ENCODE data around the gene CACNA2D3. TPM values are rescaled to one million over a fixed set of nuclear protein-coding genes. Genes with fewer than 3 reads are reported as not detected.

CACNA2D3 gene
- total and polyA plus RNA-seq, 4 donors, result 0.06 to 0.37 (median 0.08) TPM; not detected in 1

- no peak for DNase-seq (ENCODE audit: low spot score)
- Histone ChIP-seq H3K27me3 (ENCODE audit: control insufficient read depth in 4 of 4, insufficient read depth in 4 of 4, low read length in 3 of 4) (peaks cover 0 to 13% (median 0%) of the 10 kb centered on the region in 4 donors), H3K9ac (ENCODE audit: low read depth in 1 of 2, low read length in 2 of 2) (no peak overlapping the region), H3K27ac (ENCODE audit: low read depth in 1 of 2, low read length in 2 of 2) (no peak overlapping the region), H3K9me3 (ENCODE audit: control insufficient read depth in 4 of 4, low read length in 3 of 4) (no peaks in the 10 kb centered on the region), H3K4me1 (ENCODE audit: control insufficient read depth in 4 of 4, insufficient read depth in 4 of 4, low read length in 3 of 4) (no peaks in the 10 kb centered on the region), H3K36me3 (ENCODE audit: control insufficient read depth in 4 of 4, insufficient read depth in 3 of 4, low read depth in 1 of 4, low read length in 3 of 4) (no peaks in the 10 kb centered on the region), H3K4me3 (ENCODE audit: low read depth in 1 of 3, low read length in 3 of 3) (no peak overlapping the region)
- 70% methylated on average over 2 of the region's 2 CpGs for WGBS
- TF ChIP-seq FOXA1 (IDR thresholded peaks at IDR 0.05), result no peak
- no peak for TF ChIP-seq GABPA (IDR thresholded peaks at IDR 0.05 in 1 of 2, conservative IDR thresholded peaks at IDR 0.05 in 1 of 2)
- TF ChIP-seq JUND (IDR thresholded peaks at IDR 0.05), result no peak
- TF ChIP-seq, protein P1, sequence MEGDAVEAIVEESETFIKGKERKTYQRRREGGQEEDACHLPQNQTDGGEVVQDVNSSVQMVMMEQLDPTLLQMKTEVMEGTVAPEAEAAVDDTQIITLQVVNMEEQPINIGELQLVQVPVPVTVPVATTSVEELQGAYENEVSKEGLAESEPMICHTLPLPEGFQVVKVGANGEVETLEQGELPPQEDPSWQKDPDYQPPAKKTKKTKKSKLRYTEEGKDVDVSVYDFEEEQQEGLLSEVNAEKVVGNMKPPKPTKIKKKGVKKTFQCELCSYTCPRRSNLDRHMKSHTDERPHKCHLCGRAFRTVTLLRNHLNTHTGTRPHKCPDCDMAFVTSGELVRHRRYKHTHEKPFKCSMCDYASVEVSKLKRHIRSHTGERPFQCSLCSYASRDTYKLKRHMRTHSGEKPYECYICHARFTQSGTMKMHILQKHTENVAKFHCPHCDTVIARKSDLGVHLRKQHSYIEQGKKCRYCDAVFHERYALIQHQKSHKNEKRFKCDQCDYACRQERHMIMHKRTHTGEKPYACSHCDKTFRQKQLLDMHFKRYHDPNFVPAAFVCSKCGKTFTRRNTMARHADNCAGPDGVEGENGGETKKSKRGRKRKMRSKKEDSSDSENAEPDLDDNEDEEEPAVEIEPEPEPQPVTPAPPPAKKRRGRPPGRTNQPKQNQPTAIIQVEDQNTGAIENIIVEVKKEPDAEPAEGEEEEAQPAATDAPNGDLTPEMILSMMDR (IDR thresholded peaks at IDR 0.05; ENCODE audit: low read depth, low read length, missing input control), result no peak
- no peak for TF ChIP-seq HNF4A (conservative IDR thresholded peaks at IDR 0.05)
- TF ChIP-seq TAF1 (conservative IDR thresholded peaks at IDR 0.05), result no peak
- TF ChIP-seq FOXA2 (IDR thresholded peaks at IDR 0.05), result no peak
- TF ChIP-seq ZBTB33 (IDR thresholded peaks at IDR 0.05), result no peak
These were observed 268.2 kb downstream of the CACNA2D3 start for GRCh38 chr3:54390582-54390981.

DNA sequence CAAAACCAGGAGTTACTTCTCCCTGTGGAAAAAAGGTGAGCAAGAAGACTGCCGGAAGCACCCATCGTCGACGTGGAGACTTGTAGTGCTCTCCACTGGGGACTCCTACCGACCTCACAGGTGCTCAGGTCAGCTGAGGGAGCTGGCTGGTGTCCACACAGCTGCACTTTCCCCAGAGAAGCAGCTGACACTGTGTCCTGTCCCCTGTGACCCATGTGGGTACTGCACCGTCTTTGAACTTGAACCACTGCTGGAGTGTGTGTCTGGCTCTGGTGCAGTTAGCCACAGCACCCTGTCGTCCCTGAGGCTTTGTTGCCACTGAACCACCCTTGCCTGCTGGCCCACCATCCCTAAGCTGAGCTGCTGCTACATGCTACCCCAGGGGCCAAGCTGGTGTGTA, 270.8 kb downstream of the CACNA2D3 start:
- Histone ChIP-seq H3K27ac (ENCODE audit: low read depth in 1 of 2, low read length in 2 of 2) (no peak overlapping the region), H3K4me1 (ENCODE audit: control insufficient read depth in 4 of 4, insufficient read depth in 4 of 4, low read length in 3 of 4) (no peaks in the 10 kb centered on the region), H3K4me3 (ENCODE audit: low read depth in 1 of 3, low read length in 3 of 3) (no peak overlapping the region), H3K9me3 (ENCODE audit: control insufficient read depth in 4 of 4, low read length in 3 of 4) (no peaks in the 10 kb centered on the region), H3K36me3 (ENCODE audit: control insufficient read depth in 4 of 4, insufficient read depth in 3 of 4, low read depth in 1 of 4, low read length in 3 of 4) (no peaks in the 10 kb centered on the region), H3K9ac (ENCODE audit: low read depth in 1 of 2, low read length in 2 of 2) (no peak overlapping the region), H3K27me3 (ENCODE audit: control insufficient read depth in 4 of 4, insufficient read depth in 4 of 4, low read length in 3 of 4) (peaks cover 0 to 13% (median 0%) of the 10 kb centered on the region in 4 donors)
- WGBS, result 68% methylated on average over 7 of the region's 7 CpGs
- TF ChIP-seq JUND (IDR thresholded peaks at IDR 0.05), result no peak
- TF ChIP-seq ZBTB33 (IDR thresholded peaks at IDR 0.05), result no peak
- TF ChIP-seq NR2F2 (IDR thresholded peaks at IDR 0.05), result no peak
- TF ChIP-seq SP1 (IDR thresholded peaks at IDR 0.05), result no peak
- TF ChIP-seq RAD21 (IDR thresholded peaks at IDR 0.05), result no peak
- no peak for TF ChIP-seq FOXA1 (IDR thresholded peaks at IDR 0.05)
- no peak for TF ChIP-seq HNF4G (IDR thresholded peaks at IDR 0.05)
- no peak for TF ChIP-seq EGR1 (IDR thresholded peaks at IDR 0.05; ENCODE audit: low read depth in 2 of 2)
- TF ChIP-seq HNF4A (conservative IDR thresholded peaks at IDR 0.05), result no peak
- no peak for TF ChIP-seq MAX (IDR thresholded peaks at IDR 0.05)
- no peak for DNase-seq (ENCODE audit: low spot score)
